Tibial artery (tissue), 4 donors: ENCODE results near the gene SERPINA6.

Experiments
- DNase-seq, 2 donors: peaks; one replicate each; pipeline ENCODE4 v3.0.0-alpha.2; 2019
- H3K27ac ChIP-seq, 2 donors: fragments of 200-600 bp; sonication (generic) in 1 of 2; 1 replicate in 1 of 2; 2 replicates in 1 of 2; pipeline ENCODE4 v1.5.1; 2018 to 2019; ENCODE audit warnings: mild to moderate bottlenecking in 1 of 2
- H3K27me3 ChIP-seq, 2 donors: fragments of 200-600 bp; sonication (generic) in 1 of 2; one replicate each; pipeline versions ENCODE4 v1.5.1 to v1.6.0; 2016 to 2019
- H3K36me3 ChIP-seq, 3 donors: fragments of 200-600 bp; sonication (generic) in 2 of 3; one replicate each; pipeline ENCODE4 v1.5.1; 2016 to 2019; ENCODE audit warnings: mild to moderate bottlenecking in 2 of 3
- H3K4me1 ChIP-seq, 4 donors: fragments of 200-600 bp; sonication (generic) in 2 of 4; 1 replicate in 3 of 4; 2 replicates in 1 of 4; pipeline ENCODE4 v1.5.1; 2016 to 2019
- H3K4me3 ChIP-seq, 2 donors: fragments of 200-600 bp; sonication (generic) in 1 of 2; 1 replicate in 1 of 2; 2 replicates in 1 of 2; pipeline ENCODE4 v1.5.1; 2018 to 2019; ENCODE audit warnings: mild to moderate bottlenecking in 2 of 2
- H3K9me3 ChIP-seq, 3 donors: fragments of 200-600 bp; sonication (generic) in 1 of 3; one replicate each; pipeline ENCODE4 v1.5.1; 2016 to 2019
- intact Hi-C: fragments of 100-400 bp; cut with DNase I; formaldehyde crosslinking; loops from one replicate; pipeline ENCODE4 v1.15.0; 2023; ENCODE audit warnings: low total_unique reads
- TF ChIP-seq, protein P1 (sequence below), 2 experiments: fragments of 200-600 bp in 1 of 2; fragments of 450-650 bp in 1 of 2; IDR thresholded peaks; one replicate each; pipeline ENCODE4 v1.5.1; 2017 to 2019; ENCODE audit warnings: antibody characterized with exemption in 2 of 2, mild to moderate bottlenecking in 1 of 2, moderate library complexity in 1 of 2

Gene SERPINA6

DNA sequence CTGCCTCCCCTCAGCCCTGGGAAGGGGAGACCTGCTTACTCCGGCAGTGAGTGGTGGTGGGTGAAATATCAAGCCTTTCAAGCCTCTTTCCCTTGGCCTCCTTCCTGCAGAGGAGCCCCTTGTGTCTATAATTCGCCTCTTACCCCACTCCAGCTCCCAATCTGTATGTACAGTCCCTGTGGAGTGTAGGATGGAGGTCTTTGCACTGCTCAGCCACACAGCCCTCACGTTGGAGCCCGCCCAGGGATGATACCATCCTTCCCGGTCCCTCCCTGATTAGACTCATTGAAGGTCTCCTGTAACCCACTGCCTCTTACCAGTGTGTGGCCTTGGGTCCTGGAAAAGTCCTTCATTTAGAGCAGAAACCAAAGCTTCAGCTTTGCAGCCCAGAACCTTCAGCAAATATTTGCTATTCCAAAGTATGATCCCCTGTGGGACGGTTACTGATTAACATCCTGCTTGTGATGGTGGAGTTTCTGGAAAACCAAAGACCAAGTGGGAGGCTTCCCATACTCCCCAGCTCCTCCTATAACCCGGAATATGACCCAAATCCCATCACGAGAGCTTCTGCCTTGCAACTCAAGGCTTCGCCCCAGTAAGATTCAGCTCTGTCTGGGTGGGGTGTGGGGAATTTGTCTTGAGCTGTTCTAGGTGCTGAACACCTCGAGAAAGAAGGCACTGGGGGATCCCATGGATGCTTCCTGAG lies 30.1 kb downstream of the SERPINA6 start, which contains the start of gene SERPINA10:
Gene SERPINA10, minus strand, starts transcription at position 397 of the 706 bp plus-strand sequence. CDS start 2,675 bp downstream, outside the sequence.
- no peaks in the 10 kb centered on the region for H3K9me3 ChIP-seq
- H3K27me3 ChIP-seq, result no peaks in the 10 kb centered on the region
- no peaks in the 10 kb centered on the region for H3K4me1 ChIP-seq
- intact Hi-C loops, result no loop called here
- H3K27ac ChIP-seq, result no peak within 1 kb of the TSS
- no peaks in the 10 kb centered on the region for H3K36me3 ChIP-seq
- TF ChIP-seq, protein P1, sequence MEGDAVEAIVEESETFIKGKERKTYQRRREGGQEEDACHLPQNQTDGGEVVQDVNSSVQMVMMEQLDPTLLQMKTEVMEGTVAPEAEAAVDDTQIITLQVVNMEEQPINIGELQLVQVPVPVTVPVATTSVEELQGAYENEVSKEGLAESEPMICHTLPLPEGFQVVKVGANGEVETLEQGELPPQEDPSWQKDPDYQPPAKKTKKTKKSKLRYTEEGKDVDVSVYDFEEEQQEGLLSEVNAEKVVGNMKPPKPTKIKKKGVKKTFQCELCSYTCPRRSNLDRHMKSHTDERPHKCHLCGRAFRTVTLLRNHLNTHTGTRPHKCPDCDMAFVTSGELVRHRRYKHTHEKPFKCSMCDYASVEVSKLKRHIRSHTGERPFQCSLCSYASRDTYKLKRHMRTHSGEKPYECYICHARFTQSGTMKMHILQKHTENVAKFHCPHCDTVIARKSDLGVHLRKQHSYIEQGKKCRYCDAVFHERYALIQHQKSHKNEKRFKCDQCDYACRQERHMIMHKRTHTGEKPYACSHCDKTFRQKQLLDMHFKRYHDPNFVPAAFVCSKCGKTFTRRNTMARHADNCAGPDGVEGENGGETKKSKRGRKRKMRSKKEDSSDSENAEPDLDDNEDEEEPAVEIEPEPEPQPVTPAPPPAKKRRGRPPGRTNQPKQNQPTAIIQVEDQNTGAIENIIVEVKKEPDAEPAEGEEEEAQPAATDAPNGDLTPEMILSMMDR (IDR thresholded peaks at IDR 0.05), result no peak
- H3K4me3 ChIP-seq, result no peak within 1 kb of the TSS
- no peak for DNase-seq

DNA sequence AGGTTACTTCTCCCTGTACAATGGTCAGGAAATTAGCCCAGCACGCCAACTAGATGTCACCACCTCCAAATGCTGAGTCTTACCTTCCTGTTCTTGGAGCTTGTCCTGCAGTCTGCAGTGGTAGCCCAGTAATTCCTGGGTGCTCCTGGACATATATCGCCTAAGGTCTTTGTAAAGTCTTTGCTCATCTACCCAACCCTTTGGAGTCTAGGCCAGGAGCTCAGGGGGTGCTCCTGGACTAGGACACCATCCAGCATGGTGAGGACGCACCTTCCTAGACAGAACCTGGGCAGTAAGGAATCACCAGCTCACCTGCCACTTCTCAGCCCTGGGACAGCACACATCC lies 30.6 kb downstream of the SERPINA6 start:
- Histone ChIP-seq H3K36me3 (no peaks in the 10 kb centered on the region), H3K27ac (no peak overlapping the region), H3K4me1 (no peaks in the 10 kb centered on the region), H3K27me3 (no peaks in the 10 kb centered on the region), H3K4me3 (no peak overlapping the region), H3K9me3 (no peaks in the 10 kb centered on the region)
- DNase-seq, result no peak
- TF ChIP-seq, protein P1 (IDR thresholded peaks at IDR 0.05), result no peak
- intact Hi-C loops, result no loop called here

DNA sequence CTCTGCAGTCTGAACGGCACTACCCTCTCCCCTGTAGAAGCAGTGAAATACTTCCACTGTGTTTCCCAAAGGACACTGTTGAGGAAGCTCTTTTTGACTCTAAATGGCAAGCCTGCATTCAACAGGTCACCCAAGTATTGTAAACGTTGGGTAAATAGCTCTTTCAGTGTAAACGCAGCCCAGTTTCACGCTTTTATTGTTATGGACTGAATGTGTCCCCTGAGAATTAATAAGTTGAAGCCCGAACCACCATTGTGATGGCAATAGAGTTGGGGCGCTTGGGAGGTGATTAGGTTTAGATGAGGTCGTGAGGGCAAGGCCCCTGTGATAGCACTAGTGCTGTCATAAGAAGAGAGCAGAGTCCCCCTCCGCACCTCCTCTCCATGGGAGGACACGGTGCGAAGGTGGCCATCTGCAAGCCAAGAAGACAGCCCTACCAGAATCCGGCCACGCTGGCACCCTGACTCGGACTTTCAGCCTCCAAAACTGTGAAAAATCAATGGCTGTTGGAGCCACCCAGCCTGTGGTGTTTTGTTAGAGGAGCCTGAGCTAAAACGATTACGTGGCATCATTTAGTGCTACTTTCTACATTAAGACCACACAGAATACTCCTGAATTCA lies 31.1 kb downstream of the SERPINA6 start:
- intact Hi-C loops, result no loop called here
- Histone ChIP-seq H3K27me3 (no peaks in the 10 kb centered on the region), H3K27ac (no peak overlapping the region), H3K4me1 (no peaks in the 10 kb centered on the region), H3K9me3 (no peaks in the 10 kb centered on the region), H3K36me3 (no peaks in the 10 kb centered on the region), H3K4me3 (no peak overlapping the region)
- DNase-seq, result no peak
- TF ChIP-seq, protein P1 (IDR thresholded peaks at IDR 0.05), result no peak

DNA sequence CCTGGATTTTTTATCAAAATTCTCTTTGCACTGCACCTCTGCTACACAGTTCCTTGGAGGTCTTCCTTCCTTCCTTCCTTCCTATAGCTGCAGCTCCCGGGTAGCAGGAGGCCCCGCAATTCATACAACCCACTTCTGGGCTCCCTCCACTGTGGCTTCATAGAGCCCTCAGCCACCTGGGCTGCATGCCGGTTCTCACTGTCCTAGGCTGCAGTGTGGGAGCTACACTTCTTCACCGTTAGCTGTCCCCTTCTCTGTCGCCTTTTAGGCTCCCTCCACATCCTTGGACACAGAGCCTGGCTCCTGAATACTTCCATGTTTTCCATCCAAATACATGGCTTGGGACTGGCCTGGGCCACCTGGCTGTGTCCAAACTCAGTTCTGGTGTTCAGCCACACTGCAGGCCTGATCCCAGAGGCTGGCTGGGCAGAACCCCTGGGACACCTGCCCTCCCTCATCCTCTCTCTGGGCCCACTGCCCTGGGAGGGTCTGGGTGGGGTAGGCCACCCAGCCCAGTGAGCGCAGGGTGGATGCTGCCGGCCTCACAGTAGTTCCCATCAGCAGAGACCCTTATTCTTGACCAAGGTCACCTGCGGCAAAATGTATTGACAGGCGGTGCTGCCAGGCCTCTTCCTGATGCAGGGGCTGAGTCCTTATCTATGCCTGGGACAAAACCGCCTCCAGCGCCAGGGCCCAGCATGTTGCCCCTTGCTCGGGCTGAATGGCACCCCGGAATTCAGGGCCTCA lies 31.8 kb downstream of the SERPINA6 start:
- TF ChIP-seq, protein P1 (IDR thresholded peaks at IDR 0.05), result no peak
- intact Hi-C loops, result no loop called here
- H3K36me3 ChIP-seq, result no peaks in the 10 kb centered on the region
- H3K27ac ChIP-seq, result no peak overlapping the region
- H3K4me1 ChIP-seq, result no peaks in the 10 kb centered on the region
- H3K9me3 ChIP-seq, result no peaks in the 10 kb centered on the region
- H3K27me3 ChIP-seq, result no peaks in the 10 kb centered on the region
- DNase-seq, result no peak
- H3K4me3 ChIP-seq, result no peak overlapping the region

DNA sequence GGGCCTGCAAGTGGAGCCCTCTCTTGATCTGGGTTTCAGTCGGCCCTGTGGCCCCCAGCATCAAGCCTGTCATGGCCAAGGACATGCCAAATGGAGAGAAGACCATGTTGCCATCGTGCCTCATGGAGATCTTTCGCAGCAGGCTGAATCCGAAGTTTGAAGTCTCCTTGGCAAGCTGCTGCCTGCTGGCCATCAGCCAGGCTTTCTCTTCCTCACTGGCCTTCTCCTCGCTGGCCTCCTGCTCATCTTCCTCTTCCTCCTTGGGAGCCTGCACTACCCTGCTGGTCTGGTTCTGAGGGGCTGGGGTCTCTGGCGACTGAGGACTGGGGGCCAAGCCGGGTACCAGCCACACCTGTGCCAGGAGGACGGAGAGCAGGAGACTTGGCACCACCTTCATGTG lies 32.9 kb downstream of the SERPINA6 start:
- no peak overlapping the region for H3K27ac ChIP-seq
- no peak for DNase-seq
- no peaks in the 10 kb centered on the region for H3K27me3 ChIP-seq
- H3K9me3 ChIP-seq, result no peaks in the 10 kb centered on the region
- intact Hi-C loops, result no loop called here
- H3K4me1 ChIP-seq, result no peaks in the 10 kb centered on the region
- no peak overlapping the region for H3K4me3 ChIP-seq
- TF ChIP-seq, protein P1 (IDR thresholded peaks at IDR 0.05), result no peak
- no peaks in the 10 kb centered on the region for H3K36me3 ChIP-seq
